Measurements from ENCODE around the gene SAPCD1.

The SAPCD1 gene

DNA sequence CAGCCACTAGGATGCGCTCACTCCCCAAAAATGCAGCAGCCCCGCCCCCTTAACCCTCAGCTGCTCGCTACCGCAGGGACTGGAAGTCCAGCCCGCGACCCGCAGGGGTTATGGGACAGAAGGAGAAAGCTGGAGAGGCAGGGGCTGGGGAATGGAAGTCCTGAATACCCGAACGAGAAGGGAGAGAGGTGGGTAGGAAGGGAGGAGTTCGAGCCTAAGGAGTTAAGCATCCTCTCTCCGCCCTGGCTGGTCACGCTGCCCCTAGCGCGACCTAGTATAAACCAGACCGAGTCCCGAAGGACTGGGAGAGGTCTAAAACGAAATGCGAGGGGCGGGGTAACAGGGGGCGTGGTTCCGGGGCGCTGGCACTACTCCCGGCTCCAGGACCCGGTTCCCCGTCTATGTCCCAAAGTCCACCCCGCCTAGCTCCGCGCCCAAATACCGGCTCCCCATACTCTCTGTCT lies 32.9 kb upstream of the SAPCD1 start:
- DNase-seq (ENCODE audit: low read depth in 2 of 2), result peak; percentile 63 to 65

DNA sequence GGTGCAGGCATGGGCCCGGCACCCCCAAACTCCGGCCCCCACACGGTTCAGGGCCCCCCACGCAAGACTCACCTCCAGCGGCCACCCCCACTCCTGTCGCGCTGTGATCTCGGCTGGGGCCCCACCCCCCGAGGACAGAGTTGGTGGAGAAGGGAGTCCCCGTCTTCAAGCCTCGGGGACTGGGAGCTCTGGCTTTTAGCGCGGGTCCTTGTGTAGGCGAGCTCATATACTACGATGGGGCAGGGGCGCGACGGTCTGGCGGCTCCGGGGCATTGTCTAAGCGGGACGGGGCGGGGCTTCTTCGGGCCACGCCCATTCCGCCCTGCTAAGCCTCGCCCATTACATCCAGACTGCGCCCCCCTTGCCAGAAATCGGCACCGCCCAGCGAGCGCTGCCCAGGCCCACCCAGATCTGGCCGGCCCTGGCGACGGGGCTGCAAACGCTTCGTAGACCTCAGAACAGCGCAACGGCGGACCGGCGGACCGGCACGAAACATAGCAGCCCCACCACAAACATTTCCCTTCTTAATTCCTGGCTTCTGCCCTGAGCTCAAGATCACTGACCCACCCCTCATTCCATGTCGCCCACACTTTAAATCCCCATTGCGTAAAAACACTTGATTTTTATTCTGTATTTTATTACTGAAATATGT lies 32.4 kb upstream of the SAPCD1 start:
- peak; percentile 39 to 53 for DNase-seq (ENCODE audit: low read depth in 2 of 2)

DNA sequence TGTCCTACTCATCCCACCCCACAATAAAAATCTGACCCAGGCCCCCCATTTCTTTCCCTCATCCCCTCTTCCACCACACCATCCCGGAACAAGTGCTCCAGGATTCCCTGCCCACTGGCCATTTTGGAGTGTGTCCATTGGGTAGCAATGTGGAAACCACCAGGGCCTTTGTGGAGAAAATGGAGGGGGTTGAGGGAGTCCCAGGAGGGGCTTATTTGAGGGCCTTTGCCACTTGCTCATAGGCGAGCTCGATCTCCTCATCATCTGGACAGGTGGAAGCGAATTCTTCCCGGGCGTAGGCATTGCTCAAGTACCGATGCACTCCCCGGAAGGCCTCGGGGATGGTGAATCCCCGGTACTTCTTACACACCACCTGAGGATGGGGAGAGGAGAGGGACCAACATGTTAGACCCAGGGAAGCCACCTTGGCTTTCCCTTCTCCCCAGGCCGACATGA lies 31.8 kb upstream of the SAPCD1 start:
- no peak for DNase-seq (ENCODE audit: low read depth in 2 of 2)

DNA sequence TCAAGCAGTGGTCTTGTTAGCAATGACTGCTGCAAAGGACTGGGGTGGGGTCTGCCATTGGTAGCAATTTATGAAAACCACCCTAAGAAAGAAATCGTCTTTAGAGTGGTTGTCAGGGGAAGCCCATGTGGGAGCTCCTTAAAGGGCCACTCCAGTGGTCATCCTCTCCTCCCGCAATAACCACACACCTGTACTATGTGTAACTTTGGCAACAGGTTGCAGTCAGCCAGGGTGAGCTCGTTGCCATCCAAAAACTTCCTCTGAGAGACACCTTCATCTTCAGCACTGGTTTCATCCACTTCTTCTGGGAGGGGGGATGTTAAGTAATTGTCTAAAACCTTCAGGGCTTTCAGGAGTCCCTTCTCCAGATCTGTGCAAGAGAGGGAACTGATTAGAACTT lies 30.4 kb upstream of the SAPCD1 start:
- no peak for DNase-seq (ENCODE audit: low read depth in 2 of 2)

DNA sequence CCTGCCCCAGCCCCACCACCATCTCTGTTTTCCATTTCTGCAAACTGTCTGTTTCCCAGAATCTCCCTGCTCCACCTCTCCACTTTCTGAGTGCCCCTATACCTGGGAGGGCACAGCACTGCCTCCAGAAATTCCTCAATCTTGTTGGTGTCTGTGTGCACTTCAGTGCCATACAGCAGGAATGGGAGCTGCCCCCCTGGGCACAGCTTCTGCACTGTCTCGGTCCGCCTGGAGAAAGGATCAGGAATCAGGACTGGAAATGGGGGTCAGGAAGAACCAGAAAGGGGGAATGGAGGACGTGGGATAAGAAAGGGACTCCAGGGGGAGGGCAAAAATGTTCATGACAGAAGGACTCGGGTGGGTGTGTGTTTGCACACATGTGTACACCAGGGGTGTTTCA lies 28.7 kb upstream of the SAPCD1 start:
- no peak for DNase-seq (ENCODE audit: low read depth in 2 of 2)

DNA sequence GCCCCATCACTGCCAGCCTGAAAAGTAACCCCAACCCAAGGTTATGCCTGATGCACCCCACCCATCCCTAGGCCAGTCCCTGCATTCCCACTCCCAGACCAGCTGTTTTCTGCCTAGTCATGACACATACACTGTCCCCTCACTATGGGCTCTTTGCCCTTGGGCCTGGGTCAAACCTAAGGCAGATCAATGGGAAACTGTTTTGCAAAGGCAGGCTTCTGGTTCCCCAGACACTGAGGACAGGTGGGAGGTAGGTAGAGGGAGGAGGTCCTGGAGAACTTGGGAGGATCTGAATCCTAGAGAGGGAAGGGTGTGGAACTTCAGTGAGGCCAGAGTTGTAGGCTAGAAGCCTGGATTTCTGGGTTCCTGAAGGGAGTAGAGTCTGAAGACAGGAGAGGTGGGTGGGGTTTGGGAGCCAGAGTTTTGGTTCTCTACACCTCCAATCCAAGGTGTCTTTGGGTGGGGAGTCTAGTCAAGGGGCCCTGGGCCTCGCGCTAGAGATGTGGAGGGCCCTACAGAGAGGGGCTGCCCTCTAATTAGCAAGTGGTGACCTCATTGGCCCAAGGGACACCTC lies 28.1 kb upstream of the SAPCD1 start:
- no peak for DNase-seq (ENCODE audit: low read depth in 2 of 2)

DNA sequence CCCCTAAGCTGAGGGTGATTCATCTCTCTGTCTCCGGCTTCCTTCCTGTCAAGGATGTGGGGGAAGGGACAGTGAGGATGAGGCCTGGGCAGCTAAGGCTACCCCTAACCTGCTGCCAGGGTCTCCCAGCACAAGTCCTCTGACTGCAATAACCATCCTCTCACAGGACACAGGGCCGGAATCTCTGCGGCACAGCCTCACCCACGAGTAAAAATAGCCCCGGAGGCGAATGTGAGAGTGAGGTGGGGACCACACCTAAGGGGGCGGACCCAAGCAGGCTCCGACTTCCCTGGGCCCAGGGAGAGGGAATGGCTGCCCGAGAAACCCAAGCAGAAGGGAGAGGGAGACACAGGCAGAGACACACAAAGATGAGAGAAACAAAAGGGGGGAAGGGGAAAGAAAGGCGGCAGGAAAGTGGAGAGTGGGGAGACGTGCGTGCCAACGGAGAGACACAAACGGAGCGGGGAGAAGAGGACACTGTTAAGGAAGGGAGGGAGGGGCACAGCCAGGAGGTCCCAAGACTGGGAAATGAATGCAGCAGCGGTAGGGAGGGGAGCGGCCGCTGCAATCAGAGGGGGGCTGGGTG lies 27.5 kb upstream of the SAPCD1 start:
- peak in 1 of 2 donors; percentile 41 for DNase-seq (ENCODE audit: low read depth in 2 of 2)

DNA sequence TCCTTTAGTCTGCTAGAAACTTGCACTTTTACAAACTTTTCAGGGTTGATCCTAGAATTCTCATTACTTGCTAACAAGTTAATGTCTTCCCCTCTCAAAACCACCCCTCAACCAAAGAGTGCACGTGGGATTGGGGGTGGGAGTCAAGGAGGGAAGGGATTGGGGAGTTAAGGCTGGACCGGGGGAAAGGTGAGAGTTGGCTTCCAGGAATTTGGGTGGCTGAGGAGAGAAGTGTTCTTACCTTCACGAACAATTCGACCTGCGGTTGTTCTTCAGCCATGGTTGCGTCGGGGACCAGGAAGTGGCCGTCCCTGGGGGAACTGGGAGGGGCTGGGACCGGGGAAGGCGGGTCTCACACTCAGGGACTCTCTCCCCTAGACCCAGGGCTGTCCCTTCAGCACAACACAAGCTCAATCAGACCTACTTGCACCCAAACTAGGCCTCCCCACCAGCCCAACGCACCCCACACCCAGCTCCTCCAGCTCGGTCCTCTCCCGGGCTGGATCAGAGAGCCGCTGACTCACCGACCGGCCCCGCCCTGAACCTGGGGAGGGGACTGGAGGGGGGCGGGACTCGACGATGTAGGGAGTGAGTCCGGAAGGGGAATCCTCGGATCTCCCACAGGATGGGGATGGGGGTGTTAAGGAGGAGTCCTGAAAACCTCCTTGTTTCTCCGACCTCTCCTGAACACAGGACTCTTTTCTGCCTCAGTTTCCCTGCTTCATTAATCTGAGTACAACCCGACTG lies 26.3 kb upstream of the SAPCD1 start, which contains the start of gene CLIC1:
TSS of gene CLIC1 (minus strand) at position 510 of the 747 bp plus-strand sequence. CDS start at position 280, 230 bp downstream.
- DNase-seq (ENCODE audit: low read depth in 2 of 2), result peak; percentile 75 to 78

DNA sequence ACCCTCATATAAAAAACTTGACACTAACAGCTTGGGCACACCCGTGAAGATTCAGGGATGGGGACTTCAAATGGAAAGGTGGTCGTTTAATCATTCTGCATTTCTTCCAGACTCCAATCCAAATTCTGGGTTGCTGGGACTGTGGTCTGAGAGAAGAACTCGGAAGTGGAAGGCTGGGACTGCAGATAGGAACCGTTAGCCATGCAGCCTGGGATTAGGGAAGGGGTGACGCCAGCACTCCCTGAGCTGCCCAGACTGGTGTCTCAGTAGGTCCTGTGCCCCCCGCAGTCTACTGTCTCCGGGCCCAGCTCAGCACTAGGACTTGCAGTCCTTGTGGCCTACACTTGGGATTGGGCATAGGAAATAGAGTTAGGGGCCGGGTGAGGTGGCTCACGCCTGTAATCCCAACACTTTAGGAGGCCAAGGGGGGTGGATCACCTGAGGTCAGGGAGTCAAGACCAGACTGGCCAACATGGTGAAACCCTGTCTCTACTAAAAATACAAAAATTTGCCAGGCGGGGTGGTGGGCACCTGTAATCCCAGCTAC lies 25.6 kb upstream of the SAPCD1 start:
- no peak for DNase-seq (ENCODE audit: low read depth in 2 of 2)

DNA sequence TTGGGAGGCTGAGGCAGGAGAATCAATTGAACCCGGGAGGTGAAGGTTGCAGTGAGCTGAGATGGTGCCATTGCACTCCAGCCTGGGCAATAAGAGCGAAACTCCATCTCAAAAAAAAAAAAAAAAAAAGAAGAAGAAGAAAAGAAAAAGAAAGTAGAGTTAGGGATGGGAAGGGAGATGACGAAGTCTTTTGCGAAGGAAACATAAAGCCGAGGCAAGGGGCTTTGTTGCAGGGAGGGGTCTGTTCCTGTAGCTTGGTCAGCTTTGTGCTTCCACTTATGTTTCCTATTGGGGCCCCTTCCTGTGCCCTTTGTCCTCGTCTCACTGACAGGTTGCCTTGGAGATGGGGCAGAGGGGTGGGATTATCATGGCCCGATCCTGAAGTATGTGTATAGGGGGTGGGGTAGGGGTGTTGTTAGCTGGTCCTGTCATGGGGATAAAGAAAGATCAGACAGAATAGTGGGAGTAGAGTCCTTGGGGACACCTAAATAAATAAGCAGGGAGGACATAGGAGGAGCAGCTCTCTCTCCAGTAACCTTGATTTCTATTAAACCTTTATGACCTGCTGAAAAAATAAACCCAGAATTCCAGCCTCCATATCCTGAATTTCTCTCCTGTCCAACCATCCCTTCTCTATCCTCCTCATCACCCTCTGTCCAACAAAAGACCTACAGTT lies 25.0 kb upstream of the SAPCD1 start:
- DNase-seq (ENCODE audit: low read depth in 2 of 2), result no peak

DNA sequence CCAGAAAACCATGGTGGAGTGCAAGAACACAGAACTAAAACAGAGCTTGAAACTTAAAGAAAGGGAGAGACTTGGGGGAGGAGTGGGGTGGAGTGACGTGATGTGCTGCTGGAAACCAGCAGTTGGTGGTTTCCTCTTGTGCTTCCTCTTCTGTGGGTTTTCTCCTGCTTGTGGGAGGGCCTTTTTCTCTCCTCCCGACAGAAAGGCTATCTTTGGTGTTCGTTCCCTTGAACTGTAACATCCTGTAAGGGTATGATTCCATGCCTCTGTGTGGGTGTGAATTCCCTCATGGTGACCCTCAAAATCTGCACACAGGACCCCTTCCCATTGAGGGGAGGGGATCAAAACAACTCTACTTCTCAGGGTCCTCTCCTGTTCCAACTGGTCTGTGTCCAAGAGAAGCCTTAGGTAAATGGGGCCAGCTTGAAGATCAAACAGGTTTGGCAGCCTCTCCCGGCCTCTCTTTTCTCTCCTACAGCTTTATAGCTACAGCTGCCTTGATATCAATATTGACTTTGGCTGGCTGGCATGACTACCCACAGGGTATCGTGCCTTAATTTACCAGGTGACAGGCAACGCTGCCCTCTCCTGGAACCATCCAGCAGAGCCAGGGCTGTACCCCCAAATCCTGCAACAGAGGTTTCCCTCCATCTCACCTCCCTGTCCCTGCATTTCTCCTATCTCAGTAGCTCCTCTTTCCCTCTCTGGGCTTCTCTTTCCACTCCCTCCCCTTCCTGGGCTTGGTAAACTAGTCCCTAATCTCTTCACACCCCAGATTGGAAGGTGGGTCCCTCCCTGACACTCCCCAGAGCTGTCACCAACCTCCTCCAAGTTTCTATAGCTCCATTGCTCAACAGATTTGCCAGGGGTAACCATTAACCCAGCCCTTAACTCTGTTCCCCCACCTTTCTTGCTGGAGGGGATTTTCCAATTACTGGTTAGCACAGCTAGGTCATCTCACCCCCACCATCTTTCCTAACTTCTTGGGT lies 24.2 kb upstream of the SAPCD1 start:
- DNase-seq (ENCODE audit: low read depth in 2 of 2), result peak; percentile 38 to 52

DNA sequence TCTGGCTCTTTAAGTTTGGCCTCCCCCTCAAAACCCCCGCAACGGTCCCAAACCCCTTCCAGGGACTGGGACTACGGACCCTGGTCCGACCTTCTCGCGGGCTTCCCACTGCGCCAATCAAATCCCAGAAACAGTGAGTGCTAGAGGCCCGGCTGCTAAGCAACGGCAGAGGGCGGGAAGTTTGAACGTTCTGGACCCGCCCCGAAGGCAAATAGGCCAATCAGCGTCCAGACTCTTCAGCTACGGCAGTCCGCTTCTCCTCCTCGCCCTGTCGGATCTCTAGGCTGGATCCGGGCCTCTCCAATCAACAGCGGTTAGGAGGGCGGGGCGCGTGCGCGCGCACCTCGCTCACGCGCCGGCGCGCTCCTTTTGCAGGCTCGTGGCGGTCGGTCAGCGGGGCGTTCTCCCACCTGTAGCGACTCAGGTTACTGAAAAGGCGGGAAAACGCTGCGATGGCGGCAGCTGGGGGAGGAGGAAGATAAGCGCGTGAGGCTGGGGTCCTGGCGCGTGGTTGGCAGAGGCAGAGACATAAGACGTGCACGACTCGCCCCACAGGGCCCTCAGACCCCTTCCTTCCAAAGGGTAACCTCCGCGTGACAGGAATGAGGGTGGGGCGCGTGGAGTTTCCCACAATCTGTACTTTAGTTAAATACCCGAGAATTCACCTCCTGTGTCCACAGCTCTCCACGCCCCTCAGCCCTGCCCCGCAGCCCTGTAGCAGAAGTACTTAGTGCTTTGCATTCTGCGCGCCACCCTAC lies 22.6 kb upstream of the SAPCD1 start, which contains the start of gene MSH5:
TSS of gene MSH5 (plus strand) at position 367 of the 758 bp plus-strand sequence. CDS start 462 bp downstream, outside the sequence.
- peak; percentile 91 to 97 for DNase-seq (ENCODE audit: low read depth in 2 of 2)

DNA sequence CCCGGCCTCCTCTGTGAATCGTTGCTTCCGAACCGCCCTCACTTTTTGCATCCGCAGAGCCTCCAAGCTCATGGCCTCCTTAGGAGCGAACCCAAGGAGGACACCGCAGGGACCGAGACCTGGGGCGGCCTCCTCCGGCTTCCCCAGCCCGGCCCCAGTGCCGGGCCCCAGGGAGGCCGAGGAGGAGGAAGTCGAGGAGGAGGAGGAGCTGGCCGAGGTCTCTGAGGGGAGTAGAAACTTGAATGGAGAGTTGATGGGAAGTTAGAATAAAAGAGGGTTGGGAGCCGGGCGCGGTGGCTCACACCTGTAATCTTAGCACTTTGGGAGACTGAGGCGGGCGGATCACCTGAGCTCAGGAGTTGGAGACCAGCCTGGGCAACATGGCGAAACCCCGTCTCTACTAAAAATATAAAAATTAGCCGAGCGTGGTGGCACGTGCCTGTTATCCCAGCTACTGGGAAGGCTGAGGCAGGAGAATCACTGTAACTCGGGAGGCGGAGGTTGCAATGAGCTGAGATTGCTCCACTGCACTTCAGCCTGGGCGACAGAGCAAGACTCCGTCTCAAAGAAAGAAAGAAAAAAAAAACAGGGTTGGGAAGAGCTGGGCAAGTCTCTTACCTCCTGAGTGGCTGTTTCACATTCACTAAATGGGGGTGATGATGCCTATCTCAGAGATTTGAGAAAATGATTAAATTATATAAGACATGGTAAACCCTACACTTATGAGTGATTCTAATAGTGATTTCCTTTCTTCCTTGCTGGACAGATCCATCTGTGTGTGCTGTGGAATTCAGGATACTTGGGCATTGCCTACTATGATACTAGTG lies 21.8 kb upstream of the SAPCD1 start:
- DNase-seq (ENCODE audit: low read depth in 2 of 2), result no peak

DNA sequence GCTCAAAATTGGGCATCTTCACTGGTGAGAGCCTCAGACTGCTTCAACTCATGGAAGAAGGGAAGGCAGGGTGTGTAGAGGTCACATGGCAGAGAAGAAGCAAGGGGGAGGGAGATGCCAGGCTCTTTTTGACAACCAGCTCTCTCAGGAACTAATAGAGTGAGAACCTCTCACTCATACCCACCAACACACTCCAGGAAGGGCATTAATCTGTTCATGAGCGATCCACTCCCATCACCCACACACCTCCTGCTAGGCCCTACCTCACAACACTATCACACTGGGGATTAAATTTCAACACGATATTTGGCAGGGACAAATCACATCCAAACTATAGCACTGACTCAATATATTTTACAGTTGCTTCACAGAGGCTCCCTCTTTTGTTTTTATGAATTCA lies 20.6 kb upstream of the SAPCD1 start:
- DNase-seq (ENCODE audit: low read depth in 2 of 2), result no peak

DNA sequence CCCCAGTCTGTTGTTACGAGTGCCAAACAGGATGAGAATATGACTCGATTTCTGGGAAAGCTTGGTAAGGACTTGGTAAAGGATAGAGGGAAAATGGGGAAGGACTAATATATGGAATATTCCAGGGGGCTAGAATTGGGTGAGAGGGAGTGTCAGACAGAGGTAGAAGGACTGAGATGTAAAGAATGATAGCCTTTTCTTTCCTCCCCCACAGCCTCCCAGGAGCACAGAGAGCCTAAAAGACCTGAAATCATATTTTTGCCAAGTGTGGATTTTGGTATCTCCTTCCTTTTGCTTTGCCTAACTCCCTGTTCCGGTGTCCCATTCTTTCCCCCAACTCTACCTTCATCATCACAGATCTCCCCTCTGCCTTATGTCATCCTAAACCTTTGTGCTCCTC lies 19.6 kb upstream of the SAPCD1 start:
- DNase-seq (ENCODE audit: low read depth in 2 of 2), result no peak

DNA sequence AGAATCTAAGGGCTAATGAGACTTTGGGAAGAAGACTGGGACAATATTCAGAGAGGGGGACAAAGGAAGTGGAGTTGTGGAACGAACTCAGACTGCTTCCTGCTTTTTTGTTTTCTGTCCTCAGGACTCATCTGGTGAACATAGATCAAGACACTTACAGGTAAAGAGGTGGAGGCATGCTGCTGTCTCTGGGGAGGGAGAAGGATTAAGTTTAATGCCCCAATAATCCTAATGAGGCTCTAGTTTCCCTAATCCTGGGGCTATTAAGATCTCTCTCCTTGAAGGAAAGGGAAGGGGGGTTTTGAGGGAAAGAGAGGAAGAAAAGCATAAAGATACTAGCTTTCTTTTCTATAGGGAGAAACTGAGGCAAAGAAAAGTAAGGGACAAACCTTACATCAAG lies 18.0 kb upstream of the SAPCD1 start:
- no peak for DNase-seq (ENCODE audit: low read depth in 2 of 2)

DNA sequence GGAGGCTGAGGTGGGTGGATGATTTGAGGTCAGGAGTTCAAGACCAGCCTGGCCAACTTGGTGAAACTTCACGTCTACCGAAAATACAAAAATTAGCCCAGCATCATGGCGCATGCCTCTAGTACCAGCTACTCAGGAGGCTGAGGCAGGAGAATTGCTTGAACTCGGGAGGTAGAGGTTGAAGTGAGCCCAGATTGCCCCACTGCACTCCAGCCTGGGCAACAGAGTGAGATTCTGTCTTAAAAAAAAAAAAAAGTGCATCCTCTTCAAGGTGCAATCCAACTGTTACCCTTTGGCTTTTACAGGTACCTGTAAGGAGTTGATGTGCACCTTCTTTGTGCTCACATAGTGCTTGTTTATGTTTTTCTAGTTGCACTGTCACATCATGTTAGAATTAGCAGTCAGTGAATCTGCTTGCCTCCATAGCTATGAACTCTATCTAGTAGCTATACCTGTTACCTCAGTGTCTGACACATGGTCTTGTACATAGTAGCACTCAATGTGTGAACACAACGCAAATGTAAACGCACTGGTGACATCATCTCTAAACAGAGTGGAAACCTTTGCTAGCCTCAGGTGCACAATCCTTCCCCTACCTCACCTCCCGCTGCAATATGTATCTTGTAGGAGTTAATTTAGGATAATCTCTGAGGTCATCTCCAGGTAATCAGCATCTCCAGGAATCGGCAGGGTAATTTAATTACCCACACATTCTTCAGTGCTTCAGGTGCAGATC lies 13.0 kb upstream of the SAPCD1 start:
- no peak for DNase-seq (ENCODE audit: low read depth in 2 of 2)

Measured in stimulated activated CD4-positive, alpha-beta T cell treated with anti-CD3 and anti-CD28 coated beads, Interleukin-4, amount 100 ng/mL, for 48 hours (primary cell).